GM23338 (cell line): ENCODE results near the gene MAD2L2. TPM values are rescaled to one million over a fixed set of nuclear protein-coding genes. Genes with fewer than 3 reads are reported as not detected.

ENCODE experiments used
- ATAC-seq: fragments of 200-7000 bp; cut with Tn5 transposase; 3 replicates; pipeline ENCODE4 v1.9.1; 2020
- DNase-seq: peaks from one replicate; pipeline ENCODE4 v3.0.0-alpha.2; 2015; ENCODE audit warnings: low spot score
- H2AFZ ChIP-seq: fragments of 200-600 bp; sonication (generic); 2 replicates; pipeline ENCODE4 v1.8.0; 2016; ENCODE audit warnings: antibody characterized with exemption, mild to moderate bottlenecking, moderate library complexity
- H3F3A ChIP-seq: fragments of 200-600 bp; sonication (generic); replicated peaks from 2 replicates; pipeline ENCODE4 v1.8.0; 2017; ENCODE audit warnings: antibody characterized with exemption, mixed run types, low read depth
- H3K27ac ChIP-seq: fragments of 200-600 bp; sonication (generic); 2 replicates; pipeline ENCODE4 v1.6.1; 2016; ENCODE audit warnings: low read depth
- H3K27me3 ChIP-seq: fragments of 200-600 bp; sonication (generic); 2 replicates; pipeline ENCODE4 v1.8.0; 2016; ENCODE audit warnings: mild to moderate bottlenecking, mixed run types, moderate library complexity; ENCODE audit not compliant: insufficient read depth
- H3K36me3 ChIP-seq: fragments of 200-600 bp; sonication (generic); 2 replicates; pipeline ENCODE4 v1.8.0; 2016; ENCODE audit warnings: mild to moderate bottlenecking; ENCODE audit not compliant: insufficient read depth
- H3K4me1 ChIP-seq: fragments of 200-600 bp; sonication (generic); 2 replicates; pipeline ENCODE4 v1.8.0; 2016; ENCODE audit warnings: mild to moderate bottlenecking, moderate library complexity; ENCODE audit not compliant: insufficient read depth
- H3K4me2 ChIP-seq: fragments of 200-600 bp; sonication (generic); 2 replicates; pipeline ENCODE4 v1.7.1; 2017; ENCODE audit warnings: mixed run types
- H3K4me3 ChIP-seq: fragments of 200-600 bp; sonication (generic); 2 replicates; pipeline ENCODE4 v1.6.1; 2016; ENCODE audit warnings: mixed run types
- H3K79me2 ChIP-seq: fragments of 200-600 bp; sonication (generic); replicated peaks from 2 replicates; pipeline ENCODE4 v1.8.0; 2017; ENCODE audit warnings: mild to moderate bottlenecking; ENCODE audit not compliant: insufficient read depth
- H3K9me2 ChIP-seq: fragments of 200-600 bp; sonication (generic); 2 replicates; pipeline ENCODE4 v1.8.0; 2017; ENCODE audit not compliant: insufficient read depth
- H4K20me1 ChIP-seq: fragments of 200-600 bp; sonication (generic); replicated peaks from 2 replicates; pipeline ENCODE4 v1.8.0; 2017; ENCODE audit warnings: mild to moderate bottlenecking; ENCODE audit not compliant: insufficient read depth
- H3K27ac Mint-ChIP-seq: 2 replicates; pipeline ENCODE4 v1.8.0; 2020; ENCODE audit warnings: inconsistent platforms, mild to moderate bottlenecking, moderate library complexity, mixed read lengths
- H3K27me3 Mint-ChIP-seq: 3 replicates; pipeline ENCODE4 v1.8.0; 2022; ENCODE audit warnings: low read depth, mild to moderate bottlenecking, moderate library complexity, mixed read lengths, inconsistent platforms; ENCODE audit not compliant: insufficient read depth, poor library complexity
- H3K36me3 Mint-ChIP-seq: 3 replicates; pipeline ENCODE4 v1.8.0; 2021; ENCODE audit warnings: low read depth, mild to moderate bottlenecking, inconsistent platforms, moderate library complexity, mixed read lengths
- H3K4me1 Mint-ChIP-seq: 3 replicates; pipeline ENCODE4 v1.8.0; 2020; ENCODE audit warnings: mild to moderate bottlenecking, inconsistent platforms, mixed read lengths
- H3K4me3 Mint-ChIP-seq: 3 replicates; pipeline ENCODE4 v1.8.0; 2021; ENCODE audit warnings: moderate library complexity, mild to moderate bottlenecking, inconsistent platforms, mixed read lengths
- H3K9me3 Mint-ChIP-seq: 3 replicates; pipeline ENCODE4 v1.8.0; 2020; ENCODE audit warnings: moderate library complexity, mild to moderate bottlenecking, inconsistent platforms, mixed read lengths
- CREB1 ChIP-seq: fragments of 250-450 bp; sonication (Bioruptor Pico); IDR thresholded peaks from 2 replicates; pipeline ENCODE4 v1.5.0; 2020; ENCODE audit warnings: low read depth, mild to moderate bottlenecking, moderate library complexity
- ETS1 ChIP-seq: IDR thresholded peaks from 2 replicates; pipeline ENCODE4 v1.6.1; 2016; ENCODE audit warnings: antibody characterized with exemption
- EZH2 ChIP-seq: fragments of 200-600 bp; sonication (generic); IDR thresholded peaks from one replicate; pipeline ENCODE4 v1.8.0; 2017; ENCODE audit warnings: antibody characterized with exemption, mild to moderate bottlenecking, low read depth; ENCODE audit not compliant: unreplicated experiment
- EZH2phosphoT487 ChIP-seq: fragments of 200-600 bp; sonication (generic); IDR thresholded peaks from one replicate; pipeline ENCODE4 v1.8.1; 2018; ENCODE audit warnings: antibody characterized with exemption; ENCODE audit not compliant: unreplicated experiment
- JUNB ChIP-seq: IDR thresholded peaks from one replicate; pipeline ENCODE4 v1.6.1; 2016; ENCODE audit warnings: antibody characterized with exemption; ENCODE audit not compliant: unreplicated experiment
- NANOG ChIP-seq: IDR thresholded peaks from 2 replicates; pipeline ENCODE4 v1.6.1; 2016; ENCODE audit warnings: antibody characterized with exemption, borderline replicate concordance
- POLR2AphosphoS5 ChIP-seq: IDR thresholded peaks from 2 replicates; pipeline ENCODE4 v1.6.1; 2016; ENCODE audit warnings: antibody characterized with exemption, low read depth
- REST ChIP-seq: IDR thresholded peaks from one replicate; pipeline ENCODE4 v1.6.1; 2018; ENCODE audit warnings: antibody characterized with exemption; ENCODE audit not compliant: unreplicated experiment
- STAT1 ChIP-seq: IDR thresholded peaks from one replicate; pipeline ENCODE4 v1.6.1; 2016; ENCODE audit warnings: antibody characterized with exemption; ENCODE audit not compliant: unreplicated experiment
- ZNF114 ChIP-seq: fragments of 250-450 bp; sonication (Bioruptor Pico); IDR thresholded peaks from 2 replicates; pipeline ENCODE4 v1.5.0; 2020; ENCODE audit warnings: mild to moderate bottlenecking, moderate library complexity
- ZNF331 ChIP-seq: fragments of 250-450 bp; sonication (Bioruptor Pico); IDR thresholded peaks from 2 replicates; pipeline ENCODE4 v1.5.0; 2020; ENCODE audit warnings: low read depth, mild to moderate bottlenecking, moderate library complexity
- ZNF462 ChIP-seq: fragments of 250-450 bp; sonication (Bioruptor Pico); IDR thresholded peaks from 2 replicates; pipeline ENCODE4 v1.5.0; 2020; ENCODE audit warnings: mild to moderate bottlenecking, moderate library complexity
- polyA plus RNA-seq: library from polyadenylated mRNA; unstranded; fragments of >200 nt; fragmentation: Nextera tagmentation; extraction: Ambion mirVana; gene quantifications from 2 replicates; pipeline ENCODE4 v1.2.1, GENCODE V29; 2016
- total RNA-seq: library from RNA; depleted of rRNA; stranded (reverse); fragments of >200 nt; shearing (Covaris generic); gene quantifications from 2 replicates; pipeline ENCODE4 v1.2.3, GENCODE V29; 2014
- TF ChIP-seq, protein P1 (sequence below), 2 experiments: fragments of 200-600 bp in 1 of 2; sonication (generic) in 1 of 2; conservative IDR thresholded peaks; 2 replicates each; pipeline versions ENCODE4 v1.5.1 to v1.6.1; 2016 to 2017; ENCODE audit warnings: antibody characterized with exemption in 2 of 2, low read depth in 2 of 2, mild to moderate bottlenecking in 2 of 2, moderate library complexity in 1 of 2

Gene MAD2L2
- total and polyA plus RNA-seq, 2 experiments from 2014 or later = 498 to 552 TPM

DNA sequence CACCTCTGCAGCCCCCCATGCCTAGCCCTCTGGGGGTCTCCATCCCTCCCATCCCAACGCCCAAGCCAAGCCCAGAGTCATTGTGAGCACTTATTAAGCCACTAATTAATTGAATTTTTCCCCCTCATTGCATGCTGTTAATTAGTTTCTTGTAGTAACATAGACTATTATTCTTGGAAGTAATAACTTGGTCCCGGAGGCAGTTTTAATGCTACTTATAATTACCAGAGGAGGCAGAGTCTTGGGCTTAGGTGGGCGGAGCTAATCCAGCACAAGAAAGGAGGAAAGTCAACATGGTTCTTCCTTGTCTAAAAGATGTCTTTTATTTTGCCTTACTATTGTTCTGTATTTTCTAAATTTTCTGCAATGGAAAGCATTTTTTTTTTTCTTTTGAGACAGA, 54.4 kb downstream of the MAD2L2 start:
- Mint-ChIP-seq H3K36me3 (no peaks in the 10 kb centered on the region), H3K27ac (no peak overlapping the region), H3K9me3 (no peaks in the 10 kb centered on the region), H3K4me3 (no peak overlapping the region), H3K27me3 (peaks cover 4% of the 10 kb centered on the region), H3K4me1 (no peaks in the 10 kb centered on the region)
- no peak overlapping the region for H3K27ac ChIP-seq
- H3K4me2 ChIP-seq = no peak overlapping the region
- no peaks in the 10 kb centered on the region for H3K36me3 ChIP-seq
- H3F3A ChIP-seq = no peaks in the 10 kb centered on the region
- H2AFZ ChIP-seq = no peak overlapping the region
- TF ChIP-seq STAT1 (no peak), EZH2phosphoT487 (no peak), REST (no peak), ETS1 (no peak), NANOG (no peak), JUNB (no peak), ZNF462 (CRISPR knock-in tag) (no peak), ZNF114 (CRISPR knock-in tag) (no peak), CREB1 (CRISPR knock-in tag) (no peak), ZNF331 (no peak), EZH2 (no peak), POLR2AphosphoS5 (no peak)
- TF ChIP-seq, protein P1, sequence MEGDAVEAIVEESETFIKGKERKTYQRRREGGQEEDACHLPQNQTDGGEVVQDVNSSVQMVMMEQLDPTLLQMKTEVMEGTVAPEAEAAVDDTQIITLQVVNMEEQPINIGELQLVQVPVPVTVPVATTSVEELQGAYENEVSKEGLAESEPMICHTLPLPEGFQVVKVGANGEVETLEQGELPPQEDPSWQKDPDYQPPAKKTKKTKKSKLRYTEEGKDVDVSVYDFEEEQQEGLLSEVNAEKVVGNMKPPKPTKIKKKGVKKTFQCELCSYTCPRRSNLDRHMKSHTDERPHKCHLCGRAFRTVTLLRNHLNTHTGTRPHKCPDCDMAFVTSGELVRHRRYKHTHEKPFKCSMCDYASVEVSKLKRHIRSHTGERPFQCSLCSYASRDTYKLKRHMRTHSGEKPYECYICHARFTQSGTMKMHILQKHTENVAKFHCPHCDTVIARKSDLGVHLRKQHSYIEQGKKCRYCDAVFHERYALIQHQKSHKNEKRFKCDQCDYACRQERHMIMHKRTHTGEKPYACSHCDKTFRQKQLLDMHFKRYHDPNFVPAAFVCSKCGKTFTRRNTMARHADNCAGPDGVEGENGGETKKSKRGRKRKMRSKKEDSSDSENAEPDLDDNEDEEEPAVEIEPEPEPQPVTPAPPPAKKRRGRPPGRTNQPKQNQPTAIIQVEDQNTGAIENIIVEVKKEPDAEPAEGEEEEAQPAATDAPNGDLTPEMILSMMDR (conservative IDR thresholded peaks at IDR 0.05; ENCODE audit: low read depth in 2 of 2) = no peak
- no peaks in the 10 kb centered on the region for H3K27me3 ChIP-seq
- H3K9me2 ChIP-seq = no peaks in the 10 kb centered on the region
- H3K79me2 ChIP-seq = no peaks in the 10 kb centered on the region
- no peak overlapping the region for H3K4me3 ChIP-seq
- DNase-seq (no peak), ATAC-seq (no peak)
- H4K20me1 ChIP-seq = no peaks in the 10 kb centered on the region
- H3K4me1 ChIP-seq = no peaks in the 10 kb centered on the region
